ENCODE data around the gene GDF2.

GDF2 gene

DNA sequence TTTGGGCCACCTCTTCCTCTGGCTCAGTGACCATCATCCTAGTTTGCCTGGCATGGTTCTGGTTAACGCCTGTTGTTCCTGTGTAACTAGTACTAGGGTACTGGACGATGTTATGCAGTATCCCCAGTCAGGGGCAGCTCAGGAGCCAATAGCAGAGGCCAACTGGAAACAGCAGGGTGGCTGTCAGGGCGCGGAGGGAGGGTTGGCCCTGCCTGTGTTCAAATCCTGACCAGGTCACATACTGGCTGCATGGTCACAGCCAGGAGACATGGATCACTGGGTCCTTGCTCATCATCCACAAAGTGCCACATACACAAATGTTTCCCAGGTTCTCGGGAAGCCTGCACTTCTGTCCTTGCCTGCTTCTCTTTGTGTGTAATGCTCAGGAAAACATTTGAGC lies 13.7 kb downstream of the GDF2 start:
- no peak for DNase-seq

DNA sequence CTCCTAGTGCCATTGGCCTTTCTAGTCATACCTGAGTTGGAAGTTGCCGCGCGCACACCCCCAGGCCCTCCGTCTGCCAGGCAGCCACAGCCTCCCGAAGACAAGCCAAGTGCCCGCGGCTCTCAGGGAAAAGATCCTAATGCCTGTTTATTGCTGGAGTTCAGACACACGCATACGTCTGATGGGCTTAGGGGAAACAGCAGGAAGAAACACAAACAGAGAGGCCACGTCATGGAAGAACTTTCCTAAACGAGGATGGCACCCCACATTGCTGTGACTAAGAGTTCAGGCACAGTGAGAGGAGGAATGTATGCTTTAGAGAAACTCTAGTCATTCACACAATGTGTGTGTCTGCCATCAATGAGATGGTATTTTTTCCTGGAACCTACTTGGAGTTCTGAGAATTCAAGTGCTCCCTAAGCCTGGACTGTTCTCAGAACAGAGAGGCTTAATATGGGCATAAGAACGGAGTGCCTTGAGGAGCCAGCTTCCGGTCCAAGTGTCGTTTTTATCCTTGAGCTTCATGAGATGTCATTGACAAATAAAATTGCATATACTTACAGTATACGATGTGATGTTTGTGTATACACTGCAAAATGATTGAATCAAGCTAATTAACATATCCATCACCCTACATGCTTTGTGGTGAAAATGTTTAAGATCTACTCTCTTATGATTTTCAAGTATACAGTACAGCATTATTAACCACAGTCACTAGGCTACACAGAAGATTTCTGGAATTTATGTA lies 14.3 kb downstream of the GDF2 start:
- DNase-seq, result no peak

- no peak for DNase-seq
Measured at GRCh38 chr10:47337310-47337709, 15.1 kb downstream of the GDF2 start.

DNA sequence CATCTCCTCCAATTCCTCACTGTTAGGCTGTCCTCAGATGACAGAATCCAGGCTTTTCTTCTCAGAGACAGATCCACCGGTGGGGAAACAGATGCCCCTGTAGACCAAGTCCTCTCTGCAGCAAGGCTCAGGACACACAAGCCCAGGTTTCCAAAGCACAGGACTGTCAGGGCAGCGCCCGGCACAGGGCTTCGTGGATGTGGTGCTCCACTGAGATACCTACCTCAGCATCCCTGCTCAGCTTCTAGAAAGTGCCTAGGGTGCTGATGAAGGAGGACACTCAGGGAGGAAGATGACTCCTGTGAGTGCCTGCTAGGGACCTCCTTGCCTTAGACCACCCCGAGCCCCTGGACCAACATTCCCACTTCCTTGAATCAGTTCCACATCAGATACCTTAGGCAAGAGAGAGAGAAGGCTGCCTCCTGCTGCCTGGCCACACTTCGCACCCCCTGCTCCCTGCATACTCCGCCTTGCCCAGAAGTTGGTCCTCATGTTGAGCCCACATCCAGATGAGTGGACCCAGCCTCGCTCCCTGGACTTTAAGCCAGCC lies 17.0 kb downstream of the GDF2 start:
- no peak for DNase-seq

- DNase-seq, result no peak
Measured at GRCh38 chr10:47339759-47340607, 17.7 kb downstream of the GDF2 start.

- peak; percentile 90 for DNase-seq
Measured at GRCh38 chr10:47340608-47341170, 18.4 kb downstream of the GDF2 start.

- DNase-seq, result no peak
Measured at GRCh38 chr10:47344996-47345870, 23.0 kb downstream of the GDF2 start.

DNA sequence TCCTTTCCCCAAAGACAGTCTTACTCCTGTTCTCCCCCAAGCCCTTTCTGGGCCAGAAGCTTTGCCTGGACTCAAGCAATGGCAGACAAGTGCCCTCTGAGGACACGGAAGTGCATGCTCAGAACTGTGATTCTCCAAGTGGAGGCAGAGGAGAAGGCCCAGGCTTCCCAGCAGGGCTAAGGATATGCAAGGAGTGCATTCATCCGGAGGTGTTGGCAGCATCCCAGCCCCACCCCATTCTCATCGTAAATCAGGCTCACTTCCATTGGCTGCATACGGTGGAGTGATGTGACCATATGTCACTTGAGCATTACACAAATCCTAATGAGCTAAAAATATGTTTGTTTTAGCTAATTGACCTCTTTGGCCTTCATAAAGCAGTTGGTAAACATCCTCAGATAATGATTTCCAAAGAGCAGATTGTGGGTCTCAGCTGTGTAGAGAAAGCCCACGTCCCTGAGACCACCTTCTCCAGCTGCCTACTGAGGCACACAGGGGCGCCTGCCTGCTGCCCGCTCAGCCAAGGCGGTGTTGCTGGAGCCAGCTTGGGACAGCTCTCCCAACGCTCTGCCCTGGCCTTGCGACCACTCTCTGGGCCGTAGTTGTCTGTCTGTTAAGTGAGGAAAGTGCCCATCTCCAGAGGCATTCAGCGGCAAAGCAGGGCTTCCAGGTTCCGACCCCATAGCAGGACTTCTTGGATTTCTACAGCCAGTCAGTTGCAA lies 24.5 kb downstream of the GDF2 start:
- DNase-seq, result no peak

GRCh38 chr10:47347303-47347675 lies 25.0 kb downstream of the GDF2 start:
- no peak for DNase-seq

- no peak for DNase-seq
Measured at GRCh38 chr10:47348138-47348651, 25.9 kb downstream of the GDF2 start, which contains the start of gene RBP3. Gene RBP3, plus strand, starts transcription at chr10:47348363. Its CDS starts 122 bp downstream, at chr10:47348485.

- DNase-seq, result no peak
Measured at GRCh38 chr10:47348661-47349470, 26.6 kb downstream of the GDF2 start.

DNA sequence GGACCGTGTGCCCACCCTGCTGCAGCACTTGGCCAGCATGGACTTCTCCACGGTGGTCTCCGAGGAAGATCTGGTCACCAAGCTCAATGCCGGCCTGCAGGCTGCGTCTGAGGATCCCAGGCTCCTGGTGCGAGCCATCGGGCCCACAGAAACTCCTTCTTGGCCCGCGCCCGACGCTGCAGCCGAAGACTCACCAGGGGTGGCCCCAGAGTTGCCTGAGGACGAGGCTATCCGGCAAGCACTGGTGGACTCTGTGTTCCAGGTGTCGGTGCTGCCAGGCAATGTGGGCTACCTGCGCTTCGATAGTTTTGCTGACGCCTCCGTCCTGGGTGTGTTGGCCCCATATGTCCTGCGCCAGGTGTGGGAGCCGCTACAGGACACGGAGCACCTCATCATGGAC lies 27.3 kb downstream of the GDF2 start:
- no peak for DNase-seq

- no peak for DNase-seq
Measured at GRCh38 chr10:47349941-47350371, 27.7 kb downstream of the GDF2 start.

DNA sequence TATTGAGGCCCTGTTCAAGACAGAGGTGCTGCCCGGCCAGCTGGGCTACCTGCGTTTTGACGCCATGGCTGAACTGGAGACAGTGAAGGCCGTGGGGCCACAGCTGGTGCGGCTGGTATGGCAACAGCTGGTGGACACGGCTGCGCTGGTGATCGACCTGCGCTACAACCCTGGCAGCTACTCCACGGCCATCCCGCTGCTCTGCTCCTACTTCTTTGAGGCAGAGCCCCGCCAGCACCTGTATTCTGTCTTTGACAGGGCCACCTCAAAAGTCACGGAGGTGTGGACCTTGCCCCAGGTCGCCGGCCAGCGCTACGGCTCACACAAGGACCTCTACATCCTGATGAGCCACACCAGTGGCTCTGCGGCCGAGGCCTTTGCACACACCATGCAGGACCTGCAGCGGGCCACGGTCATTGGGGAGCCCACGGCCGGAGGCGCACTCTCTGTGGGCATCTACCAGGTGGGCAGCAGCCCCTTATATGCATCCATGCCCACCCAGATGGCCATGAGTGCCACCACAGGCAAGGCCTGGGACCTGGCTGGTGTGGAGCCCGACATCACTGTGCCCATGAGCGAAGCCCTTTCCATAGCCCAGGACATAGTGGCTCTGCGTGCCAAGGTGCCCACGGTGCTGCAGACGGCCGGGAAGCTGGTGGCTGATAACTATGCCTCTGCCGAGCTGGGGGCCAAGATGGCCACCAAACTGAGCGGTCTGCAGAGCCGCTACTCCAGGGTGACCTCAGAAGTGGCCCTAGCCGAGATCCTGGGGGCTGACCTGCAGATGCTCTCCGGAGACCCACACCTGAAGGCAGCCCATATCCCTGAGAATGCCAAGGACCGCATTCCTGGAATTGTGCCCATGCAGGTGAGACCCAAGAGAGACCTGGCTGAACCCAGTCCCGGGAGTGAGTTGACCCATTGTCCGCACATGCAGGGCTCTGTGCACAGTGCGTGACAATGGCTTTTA lies 28.7 kb downstream of the GDF2 start:
- DNase-seq, result no peak

DNA sequence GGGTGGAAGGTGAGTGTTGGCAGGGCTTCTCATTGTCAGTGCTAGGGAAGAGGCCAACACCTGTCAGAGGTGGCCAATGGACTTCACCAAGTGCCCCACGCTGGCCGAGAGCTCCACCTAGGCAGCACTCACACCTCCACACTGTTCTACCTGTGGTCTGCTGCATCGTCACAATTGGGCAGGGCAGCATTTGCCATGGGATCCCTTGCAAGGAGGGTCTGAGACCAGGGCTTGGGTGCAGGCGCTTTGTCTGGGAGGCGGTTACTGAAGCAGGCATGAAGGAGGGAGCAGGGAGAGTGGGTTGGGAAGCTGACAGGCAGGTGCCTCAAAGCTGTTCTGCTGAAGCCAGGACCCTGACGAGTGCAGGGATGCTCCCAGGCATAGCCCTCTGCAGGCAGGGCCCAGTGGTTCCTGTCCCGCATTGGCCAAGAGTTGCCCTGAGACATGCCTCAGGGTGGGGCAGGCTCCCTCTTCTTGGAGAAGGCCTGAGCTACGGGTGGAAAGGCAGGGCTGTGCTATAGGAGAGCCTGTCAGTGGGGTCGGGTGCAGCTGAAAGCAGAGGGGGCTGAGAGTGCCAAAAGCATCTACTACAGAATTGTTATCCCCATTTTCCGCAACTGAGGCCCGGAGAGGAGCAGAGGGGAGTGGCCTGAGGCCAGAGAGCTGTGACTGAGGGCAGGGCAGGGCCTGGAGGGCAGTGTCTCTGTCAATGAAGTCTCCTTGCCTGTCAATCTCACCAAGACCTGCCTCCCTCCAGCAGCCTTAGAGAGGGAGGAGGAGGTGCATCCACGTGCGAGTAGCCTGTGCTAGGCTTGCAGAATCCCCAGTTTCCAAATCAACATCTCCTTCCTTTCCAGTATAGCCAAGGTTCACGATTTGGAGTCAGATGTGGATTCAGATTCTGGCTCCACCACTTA lies 29.9 kb downstream of the GDF2 start:
- no peak for DNase-seq

DNA sequence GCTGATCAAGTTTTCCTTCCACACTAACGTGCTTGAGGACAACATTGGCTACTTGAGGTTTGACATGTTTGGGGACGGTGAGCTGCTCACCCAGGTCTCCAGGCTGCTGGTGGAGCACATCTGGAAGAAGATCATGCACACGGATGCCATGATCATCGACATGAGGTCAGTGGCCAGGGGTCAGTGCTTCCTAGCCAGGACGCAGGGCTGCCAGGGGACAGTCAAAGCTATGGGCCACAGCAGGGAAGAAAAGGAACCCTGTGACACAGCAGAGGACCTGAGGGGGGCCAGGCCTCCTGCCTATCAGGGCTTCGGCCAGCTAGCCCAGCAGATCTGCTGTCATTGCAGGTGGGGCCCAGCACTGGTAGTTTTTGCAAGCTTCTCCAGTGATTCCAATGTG lies 31.1 kb downstream of the GDF2 start:
- no peak for DNase-seq

GRCh38 chr10:47354165-47354564 lies 31.9 kb downstream of the GDF2 start:
- no peak for DNase-seq

- no peak for DNase-seq
Measured at GRCh38 chr10:47354900-47355299, 32.6 kb downstream of the GDF2 start.

Data from activated CD8-positive, alpha-beta memory T cell treated with anti-CD3 and anti-CD28 coated beads for 24 hours (primary cell).